NCI-H2107 treated with DMSO at 0.1 percent for 48 hours (cell line): ENCODE measurements around the gene SLC16A8.
"Not testable (repeated sequence)": the region's sequence is repeated elsewhere in the genome, so short reads cannot be mapped to it uniquely, and the experiment has no call there.

Source experiments
- DNase-seq: peaks from one replicate; lab custom pipeline; 2025; ENCODE audit not compliant: unreplicated experiment; lab: John Stamatoyannopoulos, UW

Gene SLC16A8

GRCh38 chr22:38083931-38084631 lies at the start of gene SLC16A8:
Gene SLC16A8, minus strand, starts transcription at chr22:38084184. Its CDS starts 1,311 bp downstream, at chr22:38082873.
- DNase-seq: no peak

- DNase-seq: no peak
Measured at GRCh38 chr22:38133331-38133730, 49.3 kb upstream of the SLC16A8 start.

- no peak for DNase-seq
Measured at GRCh38 chr22:38132794-38133193, 48.8 kb upstream of the SLC16A8 start.

- no peak for DNase-seq
Measured at GRCh38 chr22:38132136-38132535, 48.2 kb upstream of the SLC16A8 start.

GRCh38 chr22:38131399-38131798 lies 47.4 kb upstream of the SLC16A8 start:
- DNase-seq: no peak

GRCh38 chr22:38129856-38130255 lies 45.9 kb upstream of the SLC16A8 start:
- DNase-seq: no peak

GRCh38 chr22:38129021-38129420 lies 45.0 kb upstream of the SLC16A8 start:
- DNase-seq: no peak

- DNase-seq: no peak
Measured at GRCh38 chr22:38127869-38128268, 43.9 kb upstream of the SLC16A8 start.

GRCh38 chr22:38126928-38127668 lies 43.1 kb upstream of the SLC16A8 start:
- no peak for DNase-seq

- no peak for DNase-seq
Measured at GRCh38 chr22:38125751-38126201, 41.8 kb upstream of the SLC16A8 start.

GRCh38 chr22:38125038-38125610 lies 41.1 kb upstream of the SLC16A8 start:
- DNase-seq: no peak

- no peak for DNase-seq
Measured at GRCh38 chr22:38124236-38124974, 40.4 kb upstream of the SLC16A8 start.

- DNase-seq: no peak
Measured at GRCh38 chr22:38122616-38123015, 38.6 kb upstream of the SLC16A8 start.

- no peak for DNase-seq
Measured at GRCh38 chr22:38120359-38121110, 36.6 kb upstream of the SLC16A8 start.

- not testable (repeated sequence) for DNase-seq
Measured at GRCh38 chr22:38118747-38119146, 34.8 kb upstream of the SLC16A8 start.

GRCh38 chr22:38118182-38118581 lies 34.2 kb upstream of the SLC16A8 start:
- no peak for DNase-seq

GRCh38 chr22:38117556-38117955 lies 33.6 kb upstream of the SLC16A8 start:
- not testable (repeated sequence) for DNase-seq

- no peak for DNase-seq
Measured at GRCh38 chr22:38115423-38116205, 31.6 kb upstream of the SLC16A8 start.

GRCh38 chr22:38114484-38115398 lies 30.8 kb upstream of the SLC16A8 start:
- DNase-seq: peak; percentile 54
